Psoas muscle (tissue), 8 donors: ENCODE results near the gene METRN. TPM values are rescaled to one million over a fixed set of nuclear protein-coding genes. Genes with fewer than 3 reads are reported as not detected.

ENCODE experiments used
- ATAC-seq, 4 donors: fragments of 200-7000 bp; cut with Tn5 transposase; one replicate each; pipeline ENCODE4 v1.9.1; 2020; ENCODE audit warnings: moderate library complexity in 3 of 4, mild to moderate bottlenecking in 2 of 4
- DNase-seq, 2 donors: peaks; one replicate each; pipeline ENCODE4 v3.0.0-alpha.2; 2020
- H3K27ac ChIP-seq: fragments of 200-600 bp; one replicate; pipeline ENCODE4 v1.8.0; 2022
- H3K27me3 ChIP-seq, 3 donors: fragments of 200-600 bp in 1 of 3; one replicate each; pipeline versions ENCODE4 v1.6.1 to v1.8.0; 2013 to 2022; ENCODE audit warnings: low read length in 2 of 3, mild to moderate bottlenecking in 2 of 3, moderate library complexity in 1 of 3; ENCODE audit not compliant: insufficient read depth in 3 of 3
- H3K36me3 ChIP-seq, 2 donors: fragments of 200-600 bp in 1 of 2; one replicate each; pipeline versions ENCODE4 v1.6.1 to v1.8.0; 2013 to 2022; ENCODE audit warnings: low read depth in 1 of 2, mild to moderate bottlenecking in 1 of 2, moderate library complexity in 1 of 2; ENCODE audit not compliant: insufficient read depth in 1 of 2
- H3K4me1 ChIP-seq: fragments of 200-600 bp; one replicate; pipeline ENCODE4 v1.8.0; 2022
- H3K4me3 ChIP-seq: fragments of 200-600 bp; one replicate; pipeline ENCODE4 v1.8.0; 2022; ENCODE audit warnings: mild to moderate bottlenecking
- H3K9me3 ChIP-seq: fragments of 200-600 bp; one replicate; pipeline ENCODE4 v1.8.0; 2022
- CTCF ChIP-seq: fragments of 200-600 bp; IDR thresholded peaks from one replicate; pipeline ENCODE4 v1.8.0; 2022; ENCODE audit warnings: antibody characterized with exemption
- WGBS, 3 donors: extraction: QIAGEN DNeasy Blood & Tissue Kit; methylation state at CpG; one replicate each; pipeline versions ENCODE4 v1.1.6 to v1.1.7; 2013; 5-methylcytosine and 5-hydroxymethylcytosine counted together
- intact Hi-C, 2 donors: fragments of 100-400 bp; cut with DNase I; formaldehyde crosslinking; loops; one replicate each; pipeline versions ENCODE4 v1.11.0 to v1.14.2; 2022
- polyA plus RNA-seq, 3 donors: library from polyadenylated mRNA; stranded (reverse); fragments of 200-250 nt; gene quantifications; one replicate each; pipeline ENCODE4 v1.2.3, GENCODE V29; 2013
- total RNA-seq, 4 donors: library from RNA; stranded (reverse); fragmentation: NEBNext Ultra II Directional in 2 of 4; extraction: Animal tissue kit (Norgen Biotek cat#: 25700) in 2 of 4; gene quantifications; one replicate each; pipeline versions ENCODE4 v1.2.1 to v1.2.4, GENCODE V29; 2021 to 2023
- donor health status: healthy with polysubstance abuse.
- donor health status: DM: no; HTN: no; CAD: no; lungs with moderate emphysema.
- donor health status: Bipolar disorder and iron deficiency.
- donor health status: healthy.
- donor health status: DM: yes; HTN: yes; CAD: no.
- donor health status: DM: no; HTN: no; CAD: no.
- donor health status: DM: no; HTN: no; CAD: no.
- donor health status: DM: yes; HTN: yes; CAD: no.

METRN gene
- total and polyA plus RNA-seq, 7 donors, result 17.9 to 28.0 (median 22.8) TPM

GRCh38 chr16:730666-731509, 16.0 kb downstream of the METRN start:
- no peak for TF ChIP-seq CTCF
- H3K9me3 ChIP-seq, result no peaks in the 10 kb centered on the region
- H3K27ac ChIP-seq, result no peak overlapping the region
- ATAC-seq (no peak), DNase-seq (no peak)
- WGBS, 3 donors, result 83 to 89% (median 87%) methylated on average over 21 to 22 of the region's 22 CpGs
- peaks cover 0 to 33% (median 17%) of the 10 kb centered on the region in 3 donors for H3K27me3 ChIP-seq
- H3K4me3 ChIP-seq, result no peak overlapping the region
- peaks cover 3 to 61% of the 10 kb centered on the region in 2 donors for H3K36me3 ChIP-seq
- peaks cover 8% of the 10 kb centered on the region for H3K4me1 ChIP-seq
- intact Hi-C loops, result no loop called here

DNA sequence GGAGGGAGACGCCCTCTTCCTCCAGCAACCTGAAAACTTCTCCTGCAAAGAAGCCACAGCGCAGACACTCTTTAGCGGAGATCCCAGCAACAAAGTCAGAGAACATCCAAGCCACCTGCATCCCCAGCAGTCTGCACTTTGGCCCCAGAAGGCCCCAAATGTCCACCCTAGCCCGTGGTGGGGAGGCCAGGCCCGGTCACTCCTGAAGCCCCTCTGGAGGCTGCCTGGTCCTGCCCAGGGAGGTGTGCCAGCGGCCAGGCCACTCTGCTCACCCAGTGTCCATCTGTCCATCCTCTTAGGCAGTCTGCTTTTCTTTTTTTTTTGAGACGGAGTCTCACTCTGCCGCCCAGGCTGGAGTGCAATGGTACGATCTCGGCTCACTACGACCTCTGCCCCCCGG, 17.4 kb downstream of the METRN start:
- no peak for TF ChIP-seq CTCF
- peaks cover 0 to 21% (median 7%) of the 10 kb centered on the region in 3 donors for H3K27me3 ChIP-seq
- H3K27ac ChIP-seq, result no peak overlapping the region
- H3K4me1 ChIP-seq, result peaks cover 6% of the 10 kb centered on the region
- no peaks in the 10 kb centered on the region for H3K9me3 ChIP-seq
- ATAC-seq, result no peak
- H3K36me3 ChIP-seq, result peaks cover 3 to 75% of the 10 kb centered on the region in 2 donors
- 92 to 95% (median 94%) methylated on average over 12 of the region's 12 CpGs for WGBS, 3 donors
- intact Hi-C loops, result no loop called here
- H3K4me3 ChIP-seq, result no peak overlapping the region
- DNase-seq, result no peak

- intact Hi-C loops, result no loop called here
- peaks cover 3 to 81% of the 10 kb centered on the region in 2 donors for H3K36me3 ChIP-seq
- no peaks in the 10 kb centered on the region for H3K9me3 ChIP-seq
Observed at GRCh38 chr16:732936-733335, 18.0 kb downstream of the METRN start.

DNA sequence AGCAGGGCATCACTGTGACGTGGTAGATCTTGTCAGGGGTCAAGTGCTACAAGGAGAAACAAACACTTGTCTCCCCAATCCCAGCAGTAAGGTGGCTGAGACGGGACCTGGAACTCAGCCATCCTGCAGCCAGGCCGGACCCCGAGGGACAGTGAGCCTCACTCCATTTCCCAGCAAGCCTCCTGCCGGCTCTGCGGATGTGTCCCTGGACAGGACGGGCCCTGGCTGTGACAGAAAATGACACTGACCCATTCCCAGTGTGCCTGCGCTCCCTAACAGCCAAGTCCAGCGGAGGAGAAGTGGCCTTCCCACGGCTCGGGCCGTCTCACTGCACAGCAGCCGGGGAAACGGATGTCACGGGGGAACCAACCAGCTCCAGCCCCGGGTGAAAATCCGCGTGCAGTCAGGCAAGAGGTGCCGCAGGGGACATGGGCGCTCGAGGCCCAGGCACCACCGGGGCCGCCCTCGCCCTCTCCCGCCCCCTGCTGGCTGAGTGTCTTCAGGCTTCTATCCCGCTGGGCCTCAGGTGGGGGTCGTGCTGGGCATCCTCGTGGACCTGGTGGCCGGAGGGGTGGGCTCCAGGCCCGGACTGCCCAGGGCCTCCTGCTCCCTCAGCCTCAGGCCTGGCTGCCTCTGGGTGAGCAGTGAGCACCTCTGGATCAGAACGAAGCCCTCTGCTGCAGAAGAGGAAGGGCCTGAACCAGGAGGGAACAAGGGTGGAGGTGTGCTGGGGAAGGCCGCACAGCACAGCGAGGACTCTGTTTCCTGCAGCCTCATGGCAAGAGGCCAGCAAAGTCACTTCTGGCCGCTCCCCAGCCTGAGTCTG, 18.7 kb downstream of the METRN start:
- intact Hi-C loops, result no loop called here
- peaks cover 3 to 88% of the 10 kb centered on the region in 2 donors for H3K36me3 ChIP-seq
- peaks cover 0 to 10% (median 0%) of the 10 kb centered on the region in 3 donors for H3K27me3 ChIP-seq
- H3K4me1 ChIP-seq, result no peaks in the 10 kb centered on the region
- WGBS, 3 donors, result 75 to 80% (median 78%) methylated on average over 33 to 34 of the region's 34 CpGs
- DNase-seq, result no peak
- no peak overlapping the region for H3K27ac ChIP-seq
- H3K9me3 ChIP-seq, result no peaks in the 10 kb centered on the region
- ATAC-seq, result no peak
- peak; percentile 15 for TF ChIP-seq CTCF
- H3K4me3 ChIP-seq, result no peak overlapping the region

More at GRCh38 chr16:732936-733335, 18.0 kb downstream of the METRN start:
- Histone ChIP-seq H3K4me3 (no peak overlapping the region), H3K27ac (no peak overlapping the region), H3K4me1 (peaks cover under 1% of the 10 kb centered on the region), H3K27me3 (peaks cover 0 to 15% (median 2%) of the 10 kb centered on the region in 3 donors)
- no peak for ATAC-seq
- DNase-seq, result no peak
- 81 to 83% (median 82%) methylated on average over 13 of the region's 13 CpGs for WGBS, 3 donors
- TF ChIP-seq CTCF, result no peak
